H9 (cell line): ENCODE measurements around the gene YAF2. TPM values are rescaled to one million over a fixed set of nuclear protein-coding genes. Genes with fewer than 3 reads are reported as not detected.

ENCODE experiments used
- DNase-seq: peaks from one replicate; pipeline ENCODE4 v3.0.0-alpha.2; 2017
- H2AFZ ChIP-seq: one replicate; pipeline ENCODE4 v1.6.1; 2013; ENCODE audit warnings: mild to moderate bottlenecking, low read length, control low read depth, moderate library complexity
- H2AK5ac ChIP-seq: 2 replicates; pipeline ENCODE4 v1.6.1; 2013; ENCODE audit warnings: low read length, control low read depth, mixed read lengths; ENCODE audit not compliant: insufficient read length
- H2BK120ac ChIP-seq: one replicate; pipeline ENCODE4 v1.6.1; 2013; ENCODE audit warnings: low read depth, mild to moderate bottlenecking, low read length, control low read depth, inconsistent platforms; ENCODE audit not compliant: poor library complexity, severe bottlenecking
- H2BK12ac ChIP-seq: 2 replicates; pipeline ENCODE4 v1.6.1; 2013; ENCODE audit warnings: low read length, control low read depth, mixed read lengths, low read depth; ENCODE audit not compliant: insufficient read length
- H2BK15ac ChIP-seq: 2 replicates; pipeline ENCODE4 v1.6.1; 2013; ENCODE audit warnings: low read depth, low read length, control low read depth
- H2BK20ac ChIP-seq: one replicate; pipeline ENCODE4 v1.6.1; 2013; ENCODE audit warnings: low read depth, mild to moderate bottlenecking, low read length, control low read depth, inconsistent platforms; ENCODE audit not compliant: poor library complexity, severe bottlenecking
- H2BK5ac ChIP-seq: 2 replicates; pipeline ENCODE4 v1.6.1; 2013; ENCODE audit warnings: low read length, control low read depth, mixed read lengths; ENCODE audit not compliant: insufficient read length
- H3K14ac ChIP-seq: 2 replicates; pipeline ENCODE4 v1.6.1; 2013; ENCODE audit warnings: low read length, control low read depth; ENCODE audit not compliant: insufficient read depth
- H3K18ac ChIP-seq: 2 replicates; pipeline ENCODE4 v1.6.1; 2013; ENCODE audit warnings: low read depth, mild to moderate bottlenecking, mixed read lengths, low read length, control low read depth; ENCODE audit not compliant: insufficient read length
- H3K23ac ChIP-seq: 2 replicates; pipeline ENCODE4 v1.6.1; 2013; ENCODE audit warnings: low read length, control low read depth, mixed read lengths, low read depth; ENCODE audit not compliant: insufficient read length
- H3K23me2 ChIP-seq: 2 replicates; pipeline ENCODE4 v1.6.1; 2013; ENCODE audit warnings: low read depth, mild to moderate bottlenecking, mixed read lengths, low read length, control low read depth; ENCODE audit not compliant: insufficient read length, poor library complexity, severe bottlenecking
- H3K27ac ChIP-seq: 2 replicates; pipeline ENCODE4 v1.5.1; 2013; ENCODE audit warnings: low read length, control low read depth, mixed read lengths, low read depth; ENCODE audit not compliant: insufficient read length
- H3K27me3 ChIP-seq: 2 replicates; pipeline ENCODE4 v1.6.1; 2013; ENCODE audit warnings: low read length, control low read depth, inconsistent platforms; ENCODE audit not compliant: insufficient read depth
- H3K4ac ChIP-seq: 2 replicates; pipeline ENCODE4 v1.6.1; 2013; ENCODE audit warnings: low read depth, mild to moderate bottlenecking, control low read depth, inconsistent platforms, low read length, moderate library complexity
- H3K4me1 ChIP-seq: 2 replicates; pipeline ENCODE4 v1.6.1; 2013; ENCODE audit warnings: low read length, control low read depth, inconsistent platforms; ENCODE audit not compliant: insufficient read depth
- H3K4me2 ChIP-seq: 2 replicates; pipeline ENCODE4 v1.6.1; 2013; ENCODE audit warnings: low read length, control low read depth, mixed read lengths; ENCODE audit not compliant: insufficient read length, insufficient read depth
- H3K56ac ChIP-seq: 2 replicates; pipeline ENCODE4 v1.6.1; 2013; ENCODE audit warnings: low read depth, mild to moderate bottlenecking, mixed read lengths, low read length, control low read depth; ENCODE audit not compliant: insufficient read length
- H3K79me1 ChIP-seq: 2 replicates; pipeline ENCODE4 v1.6.1; 2013; ENCODE audit warnings: low read depth, mild to moderate bottlenecking, moderate library complexity, low read length, control low read depth, inconsistent platforms; ENCODE audit not compliant: insufficient read depth, poor library complexity, severe bottlenecking
- H3K79me2 ChIP-seq: 2 replicates; pipeline ENCODE4 v1.6.1; 2013; ENCODE audit warnings: low read length, control low read depth, inconsistent platforms; ENCODE audit not compliant: insufficient read depth
- H3K9ac ChIP-seq: 2 replicates; pipeline ENCODE4 v1.6.1; 2013; ENCODE audit warnings: low read length, control low read depth, mixed read lengths; ENCODE audit not compliant: insufficient read length; ENCODE audit errors: extremely low read depth
- H3K9me3 ChIP-seq: one replicate; pipeline ENCODE4 v1.6.1; 2013; ENCODE audit warnings: low read depth, low read length, inconsistent platforms; ENCODE audit not compliant: control insufficient read depth
- H3T11ph ChIP-seq: one replicate; pipeline ENCODE4 v1.6.1; 2013; ENCODE audit warnings: mild to moderate bottlenecking, low read length, control low read depth, inconsistent platforms
- H4K20me1 ChIP-seq: one replicate; pipeline ENCODE4 v1.6.1; 2013; ENCODE audit not compliant: control insufficient read depth, insufficient read length, insufficient read depth
- H4K5ac ChIP-seq: 2 replicates; pipeline ENCODE4 v1.6.1; 2013; ENCODE audit warnings: low read depth, mild to moderate bottlenecking, mixed read lengths, low read length, control low read depth; ENCODE audit not compliant: insufficient read length
- H4K8ac ChIP-seq: replicated peaks from 2 replicates; pipeline ENCODE4 v1.6.1; 2013; ENCODE audit warnings: low read length, control low read depth, mixed read lengths, low read depth; ENCODE audit not compliant: insufficient read length
- H4K91ac ChIP-seq: 2 replicates; pipeline ENCODE4 v1.6.1; 2013; ENCODE audit warnings: low read depth, mild to moderate bottlenecking, moderate library complexity, mixed read lengths, low read length, control low read depth; ENCODE audit not compliant: insufficient read length
- H3K27ac Mint-ChIP-seq, 3 experiments: 2 replicates in 2 of 3; 3 replicates in 1 of 3; pipeline ENCODE4 v1.8.0; 2020 to 2021; ENCODE audit warnings: mixed read lengths in 3 of 3, mild to moderate bottlenecking in 1 of 3, moderate library complexity in 1 of 3
- H3K27me3 Mint-ChIP-seq: 2 replicates; pipeline ENCODE4 v1.8.0; 2021; ENCODE audit warnings: low read depth, mild to moderate bottlenecking, moderate library complexity, mixed read lengths
- H3K36me3 Mint-ChIP-seq, 3 experiments: 2 replicates in 2 of 3; 3 replicates in 1 of 3; pipeline ENCODE4 v1.8.0; 2020 to 2021; ENCODE audit warnings: low read depth in 3 of 3, mixed read lengths in 3 of 3; ENCODE audit not compliant: insufficient read depth in 1 of 3
- H3K4me1 Mint-ChIP-seq, 2 experiments: 2 replicates each; pipeline ENCODE4 v1.8.0; 2020; ENCODE audit warnings: mixed read lengths in 2 of 2
- H3K4me3 Mint-ChIP-seq, 2 experiments: 2 replicates in 1 of 2; 3 replicates in 1 of 2; pipeline ENCODE4 v1.8.0; 2020 to 2021; ENCODE audit warnings: mild to moderate bottlenecking in 2 of 2, mixed read lengths in 2 of 2, moderate library complexity in 1 of 2
- H3K9me3 Mint-ChIP-seq, 2 experiments: 2 replicates in 1 of 2; 3 replicates in 1 of 2; pipeline ENCODE4 v1.8.0; 2020; ENCODE audit warnings: mild to moderate bottlenecking in 2 of 2, mixed read lengths in 2 of 2, moderate library complexity in 1 of 2
- WGBS: extraction: QIAGEN DNeasy Blood & Tissue Kit; methylation state at CpG from one replicate; pipeline ENCODE4 v1.1.7; 2013; ENCODE audit warnings: missing lambda C conversion rate, low lambda C conversion rate, mixed read lengths; ENCODE audit not compliant: insufficient read length; ENCODE audit errors: extremely low coverage; 5-methylcytosine and 5-hydroxymethylcytosine counted together
- total RNA-seq: library from RNA; stranded (reverse); gene quantifications from 2 replicates; pipeline ENCODE4 v1.2.1, GENCODE V29; 2021
- TF ChIP-seq, protein P1 (sequence below): fragments of 200-600 bp; sonication (generic); conservative IDR thresholded peaks from 3 replicates; pipeline ENCODE4 v1.8.0; 2021; ENCODE audit warnings: antibody characterized with exemption, mild to moderate bottlenecking

Gene YAF2
- total RNA-seq, 1 experiment from 2014 or later = 1.9 TPM

DNA sequence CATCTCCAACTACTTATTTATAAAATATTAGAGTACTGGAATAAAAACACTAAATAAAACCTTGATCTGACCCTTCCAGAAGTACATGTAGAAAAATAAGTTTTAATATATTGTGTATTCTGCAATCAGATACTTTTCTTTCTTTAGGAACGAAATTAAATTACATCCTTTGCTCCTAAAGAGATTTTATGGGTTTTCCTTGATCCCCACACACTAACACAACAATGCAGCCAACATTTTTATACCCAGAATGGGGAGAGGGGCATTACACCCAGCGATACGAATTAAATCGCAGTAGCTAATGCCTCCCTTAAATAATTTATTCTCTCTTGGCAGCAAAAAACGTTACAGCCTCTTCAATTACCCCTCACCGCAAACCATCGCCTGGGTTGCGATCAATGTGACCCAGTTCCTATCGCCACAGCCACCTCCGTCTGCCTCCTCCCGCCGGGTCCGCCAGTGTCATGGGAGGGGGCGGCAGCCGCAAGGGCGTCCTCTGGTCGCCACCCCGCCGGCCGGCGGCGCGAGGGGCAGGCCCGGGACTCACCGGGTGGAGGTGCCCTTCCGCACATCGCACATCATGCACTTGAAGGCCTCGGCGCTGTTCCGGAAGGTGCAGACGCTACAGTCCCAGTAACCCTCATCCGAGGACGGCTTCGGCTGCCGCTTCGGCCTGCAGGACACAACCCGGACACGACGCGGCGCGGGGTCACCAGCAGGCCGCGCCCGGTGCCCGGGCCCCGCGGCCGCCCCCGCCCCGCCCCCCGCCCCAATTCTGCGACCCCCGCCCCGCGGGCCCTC is 796 bp downstream of the YAF2 start:
- Histone ChIP-seq H4K8ac (no peak overlapping the region), H2BK5ac (no peak overlapping the region), H2BK12ac (no peak overlapping the region), H3K9me3 (no peaks in the 10 kb centered on the region), H3T11ph (no peak overlapping the region), H2BK120ac (no peak overlapping the region), H3K27ac (no peak overlapping the region), H3K23ac (no peak overlapping the region), H2AK5ac (no peak overlapping the region), H2BK15ac (no peak overlapping the region), H4K5ac (no peak overlapping the region), H3K14ac (no peak overlapping the region), H2BK20ac (no peak overlapping the region), H3K79me1 (no peaks in the 10 kb centered on the region), H2AFZ (no peak overlapping the region), H3K18ac (no peak overlapping the region), H3K4me2 (peak overlapping the region; percentile 53), H3K4me1 (no peaks in the 10 kb centered on the region), H3K56ac (no peak overlapping the region), H3K4ac (no peak overlapping the region), H3K23me2 (peaks cover 10% of the 10 kb centered on the region), H3K27me3 (peaks cover 49% of the 10 kb centered on the region), H4K20me1 (no peaks in the 10 kb centered on the region), H3K79me2 (no peaks in the 10 kb centered on the region), H4K91ac (no peak overlapping the region), H3K9ac (no peak overlapping the region)
- peak; percentile 87 for DNase-seq
- Mint-ChIP-seq H3K9me3 (peaks cover 0 to 5% of the 10 kb centered on the region in 2 experiments; a peak in 3 of 5 replicates), H3K27ac (no peak overlapping the region; a peak in 1 of 7 replicates), H3K4me3 (peak overlapping the region; percentile 74 to 85), H3K36me3 (no peaks in the 10 kb centered on the region; a peak in 2 of 7 replicates), H3K4me1 (peaks cover 22 to 25% of the 10 kb centered on the region in 2 experiments), H3K27me3 (peaks cover 92% of the 10 kb centered on the region)
- WGBS = no CpG with 5 or more reads among the region's 56 CpGs
- TF ChIP-seq, protein P1, sequence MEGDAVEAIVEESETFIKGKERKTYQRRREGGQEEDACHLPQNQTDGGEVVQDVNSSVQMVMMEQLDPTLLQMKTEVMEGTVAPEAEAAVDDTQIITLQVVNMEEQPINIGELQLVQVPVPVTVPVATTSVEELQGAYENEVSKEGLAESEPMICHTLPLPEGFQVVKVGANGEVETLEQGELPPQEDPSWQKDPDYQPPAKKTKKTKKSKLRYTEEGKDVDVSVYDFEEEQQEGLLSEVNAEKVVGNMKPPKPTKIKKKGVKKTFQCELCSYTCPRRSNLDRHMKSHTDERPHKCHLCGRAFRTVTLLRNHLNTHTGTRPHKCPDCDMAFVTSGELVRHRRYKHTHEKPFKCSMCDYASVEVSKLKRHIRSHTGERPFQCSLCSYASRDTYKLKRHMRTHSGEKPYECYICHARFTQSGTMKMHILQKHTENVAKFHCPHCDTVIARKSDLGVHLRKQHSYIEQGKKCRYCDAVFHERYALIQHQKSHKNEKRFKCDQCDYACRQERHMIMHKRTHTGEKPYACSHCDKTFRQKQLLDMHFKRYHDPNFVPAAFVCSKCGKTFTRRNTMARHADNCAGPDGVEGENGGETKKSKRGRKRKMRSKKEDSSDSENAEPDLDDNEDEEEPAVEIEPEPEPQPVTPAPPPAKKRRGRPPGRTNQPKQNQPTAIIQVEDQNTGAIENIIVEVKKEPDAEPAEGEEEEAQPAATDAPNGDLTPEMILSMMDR = peak; percentile 59
